HG02759 (cell line): ENCODE measurements around the gene MED12L.
"Not testable (repeated sequence)": the region's sequence is repeated elsewhere in the genome, so short reads cannot be mapped to it uniquely, and the experiment has no call there.

ENCODE experiments used
- ATAC-seq: cut with Tn5 transposase; IDR thresholded peaks from one replicate; pipeline ENCODE4 v1.9.1; 2021; ENCODE audit warnings: mild to moderate bottlenecking, moderate library complexity; ENCODE audit not compliant: unreplicated experiment

MED12L gene

DNA sequence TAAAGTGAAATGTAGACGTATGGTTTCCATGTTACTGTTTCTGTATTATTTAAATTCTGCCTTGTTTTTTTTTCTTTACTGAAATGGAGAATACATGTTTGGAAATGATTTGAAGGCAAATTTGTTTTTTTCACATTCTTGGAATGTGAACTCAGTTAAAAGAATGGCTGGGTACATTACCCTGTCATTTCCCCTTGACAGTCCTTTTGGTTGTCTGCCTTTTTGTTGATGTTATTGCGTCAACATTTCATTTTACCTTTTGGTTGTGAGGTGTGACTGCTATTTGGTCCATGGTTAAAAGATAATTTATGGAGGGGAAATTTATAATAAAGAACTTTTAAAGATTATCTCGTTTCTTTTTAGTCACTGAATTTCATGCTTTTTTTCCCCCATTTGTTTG is 120.7 kb downstream of the MED12L start:
- ATAC-seq = no peak

DNA sequence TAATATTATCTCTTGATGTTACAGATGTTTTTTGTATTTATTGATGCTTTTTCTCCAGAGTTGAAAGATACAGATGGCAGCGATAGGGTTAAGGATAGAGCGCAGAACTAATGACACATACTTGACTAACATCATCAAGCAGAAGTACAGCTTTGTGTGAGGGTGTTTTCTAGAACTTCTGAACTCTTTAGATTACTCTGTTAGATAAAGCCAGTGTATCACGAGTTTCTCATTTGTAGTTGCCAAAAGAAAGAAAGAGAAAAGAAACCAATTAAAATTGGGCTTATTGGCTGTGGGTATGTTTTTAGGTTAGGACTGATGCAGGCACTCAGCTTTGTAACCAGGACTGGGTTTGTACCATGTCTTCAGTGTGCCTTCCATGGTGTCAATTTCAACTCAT is 124.2 kb downstream of the MED12L start:
- ATAC-seq = no peak

DNA sequence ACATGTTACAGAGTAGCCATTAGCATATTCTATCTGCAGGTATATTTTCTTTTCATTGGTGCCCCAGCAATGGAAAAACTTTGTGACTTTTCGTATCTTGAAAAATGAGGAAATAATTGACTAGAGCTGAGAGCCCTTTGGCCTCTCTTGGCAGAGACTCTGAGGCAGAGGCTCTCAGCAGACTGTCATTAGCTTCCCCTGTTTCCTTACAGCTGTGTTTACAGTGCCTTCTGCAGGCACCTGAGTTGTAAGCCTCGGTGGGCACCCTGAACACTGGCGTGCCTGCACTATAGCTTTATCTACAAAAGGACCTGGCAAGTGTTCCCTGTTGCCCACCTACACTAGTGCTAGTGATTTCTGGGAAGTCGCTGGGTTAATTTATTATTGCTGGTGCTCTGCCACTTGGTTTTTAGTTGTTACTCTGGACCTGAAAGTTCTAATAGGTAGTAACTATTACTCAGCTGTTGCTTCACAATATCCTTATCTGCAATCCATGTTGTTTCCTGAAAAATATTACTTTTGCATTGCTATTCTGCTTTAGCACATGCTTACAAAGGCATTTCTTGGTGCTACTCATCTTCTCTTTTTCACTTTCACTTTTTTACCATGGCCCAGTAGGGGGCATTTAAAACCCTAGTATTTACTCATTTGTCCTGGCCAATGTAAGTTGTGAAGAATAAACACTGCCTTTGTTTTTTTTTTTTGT is 125.4 kb downstream of the MED12L start:
- peak; percentile 74 for ATAC-seq

DNA sequence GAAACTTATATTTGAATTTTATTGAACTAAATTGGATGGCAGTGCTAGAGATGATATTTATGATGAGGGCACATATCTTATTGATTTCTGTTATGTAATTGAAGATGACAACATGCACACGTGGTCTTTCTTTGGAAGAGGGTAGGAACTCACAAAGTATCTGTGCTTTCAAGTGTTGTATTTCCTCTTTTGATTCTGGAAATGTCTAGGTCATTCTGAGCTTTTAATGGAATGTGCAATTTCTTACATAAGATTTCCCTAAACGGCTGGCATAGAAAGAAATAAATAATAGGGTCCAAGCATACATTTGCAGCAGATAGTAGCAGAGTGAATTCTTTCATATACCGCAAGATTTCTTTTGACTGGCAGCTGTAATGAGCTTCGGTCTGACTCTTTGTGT is 127.7 kb downstream of the MED12L start:
- no peak for ATAC-seq

DNA sequence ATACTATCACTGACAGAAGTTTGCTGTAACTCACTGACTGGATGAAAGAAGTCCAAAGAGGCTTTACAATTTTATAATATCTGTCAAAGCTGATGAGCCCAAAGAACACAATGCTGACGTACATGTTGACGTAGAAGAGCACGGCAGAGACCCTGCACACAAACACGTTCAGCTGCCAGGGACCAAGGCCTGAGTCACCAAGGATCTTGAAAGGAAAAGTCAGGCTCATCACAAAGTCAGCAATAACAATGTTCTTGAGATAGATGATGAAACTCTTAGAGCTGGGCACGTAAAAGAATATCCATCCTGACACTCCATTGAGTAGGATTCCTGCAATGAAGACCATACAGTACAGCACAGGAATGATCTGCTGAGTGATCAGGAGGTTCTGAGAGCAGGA is 128.4 kb downstream of the MED12L start:
- ATAC-seq = no peak

DNA sequence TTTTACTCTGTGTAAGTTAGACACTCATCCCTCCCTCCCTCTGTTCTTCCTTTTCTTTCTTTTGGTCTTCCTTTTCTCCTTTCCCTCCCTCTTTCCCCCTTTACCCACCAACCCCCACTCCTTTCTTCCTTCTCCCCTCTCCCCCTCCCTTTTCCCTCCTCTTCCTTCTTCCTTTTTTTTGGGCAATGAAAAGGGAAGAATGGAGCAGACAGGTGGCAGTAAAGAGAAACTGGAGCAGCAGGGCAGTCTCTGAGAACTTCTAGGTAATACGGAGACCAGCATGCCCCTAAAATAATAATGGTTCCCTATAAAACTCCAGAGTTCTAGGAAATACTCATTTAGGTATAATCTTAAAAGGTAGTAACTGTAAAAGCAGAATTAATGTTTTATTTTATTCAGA is 129.0 kb downstream of the MED12L start:
- ATAC-seq = no peak

DNA sequence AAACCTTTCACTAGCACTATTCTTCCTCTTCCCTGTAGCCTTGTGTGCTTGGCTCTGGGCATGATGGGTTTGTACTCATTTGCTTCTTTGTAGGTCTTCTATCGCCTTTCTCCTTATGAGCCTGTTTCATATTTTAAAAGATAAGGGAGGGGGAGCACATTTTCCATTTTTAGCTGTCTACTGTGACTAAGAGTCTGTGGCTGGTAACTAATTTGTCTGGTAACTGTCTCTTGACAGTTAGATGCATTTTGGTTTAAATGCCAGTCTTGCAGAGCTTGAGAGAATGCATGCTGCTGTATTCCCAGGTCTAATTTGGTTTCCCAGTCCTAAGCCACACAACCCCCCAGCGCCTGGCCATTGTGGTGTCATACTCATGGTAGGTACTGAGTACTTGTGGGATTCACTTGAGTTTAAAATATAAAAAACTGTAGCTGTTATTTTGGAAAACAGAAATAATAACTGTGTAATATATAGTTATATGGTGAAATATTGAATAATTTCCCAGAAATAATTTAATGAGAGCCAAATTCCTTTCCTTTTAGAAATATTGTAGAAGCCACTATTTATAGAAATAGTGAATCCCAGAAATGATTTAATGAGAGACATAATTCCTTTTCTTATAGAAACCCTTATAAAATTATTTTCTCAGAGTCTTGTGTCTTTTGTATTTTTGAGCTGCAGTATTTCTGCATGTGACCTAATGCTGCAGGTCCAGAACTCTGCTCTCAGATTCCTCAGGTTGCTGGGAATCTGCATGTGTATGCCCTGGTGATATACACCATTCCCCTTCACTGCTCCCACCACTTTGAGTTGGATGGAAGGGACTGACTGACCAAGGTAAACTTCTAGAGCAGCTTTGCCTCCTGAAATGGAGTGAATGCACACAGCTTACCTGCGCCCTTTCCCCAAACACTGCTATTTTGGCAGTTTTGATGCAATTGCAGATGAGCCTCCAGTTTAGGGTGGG is 131.5 kb downstream of the MED12L start:
- ATAC-seq = no peak

DNA sequence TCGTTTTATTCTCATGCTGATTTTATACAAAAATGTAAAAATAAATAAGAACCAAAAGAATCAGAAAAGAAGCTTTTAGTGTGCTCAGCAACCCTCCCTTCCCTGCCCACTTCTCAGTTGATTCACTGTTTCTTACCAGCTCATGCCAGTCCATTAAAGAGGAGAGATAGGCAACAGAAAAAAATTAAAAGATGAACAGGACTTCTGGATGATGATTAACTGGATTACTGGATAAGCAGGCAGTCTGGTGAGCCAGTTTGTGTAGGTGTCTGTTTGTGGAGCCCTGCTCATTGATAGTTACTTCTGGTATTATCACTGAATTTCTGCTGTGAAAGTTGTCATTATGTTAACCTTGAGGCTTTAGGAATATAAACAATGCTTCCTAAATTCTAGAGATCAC is 132.7 kb downstream of the MED12L start:
- no peak for ATAC-seq

DNA sequence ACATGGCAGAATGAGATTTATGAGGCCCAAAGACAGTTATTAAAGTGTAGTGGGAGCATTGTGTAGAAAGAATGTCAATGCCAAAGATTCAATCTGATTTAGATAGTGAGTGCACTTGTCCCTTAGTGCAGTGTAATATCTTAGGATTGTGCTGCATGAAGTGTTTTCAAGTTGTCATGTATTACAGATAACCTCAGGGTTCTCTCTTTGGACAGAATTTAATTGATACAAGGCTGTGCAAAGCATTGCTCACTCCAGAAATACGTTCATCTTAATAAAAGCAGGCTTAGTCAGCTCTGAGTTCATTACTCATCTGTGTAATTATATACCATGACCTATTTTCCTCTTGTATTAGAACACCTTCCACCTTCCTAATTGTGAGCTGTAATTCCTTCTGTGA is 133.6 kb downstream of the MED12L start:
- no peak for ATAC-seq

DNA sequence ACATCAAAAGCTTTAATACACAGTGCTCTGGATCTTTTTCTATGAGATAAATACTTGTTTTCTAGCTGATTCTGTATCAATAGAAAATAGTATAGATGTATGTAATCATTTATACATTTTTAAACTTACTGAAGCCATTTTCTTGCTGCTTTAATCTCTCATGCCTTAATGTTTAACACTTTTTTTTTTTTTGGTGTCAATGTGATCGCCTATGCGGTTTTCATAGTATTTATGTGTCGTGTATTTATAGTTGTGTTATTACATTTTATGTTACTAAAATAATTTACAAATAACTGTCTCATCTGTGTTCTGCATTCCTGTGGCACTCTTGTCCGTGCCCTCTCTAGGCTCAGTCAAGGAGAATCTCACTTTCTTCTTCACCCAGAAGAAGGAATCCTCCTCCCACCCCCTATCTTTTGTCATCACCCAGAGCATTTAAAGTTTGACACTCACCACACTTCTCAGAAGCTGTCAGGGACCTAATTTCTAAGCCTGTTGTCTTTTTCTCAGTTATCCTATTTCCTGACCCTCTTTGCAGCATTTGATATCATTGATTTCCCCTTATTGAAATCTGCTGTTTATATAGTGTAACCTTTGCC is 138.9 kb downstream of the MED12L start:
- ATAC-seq = no peak

DNA sequence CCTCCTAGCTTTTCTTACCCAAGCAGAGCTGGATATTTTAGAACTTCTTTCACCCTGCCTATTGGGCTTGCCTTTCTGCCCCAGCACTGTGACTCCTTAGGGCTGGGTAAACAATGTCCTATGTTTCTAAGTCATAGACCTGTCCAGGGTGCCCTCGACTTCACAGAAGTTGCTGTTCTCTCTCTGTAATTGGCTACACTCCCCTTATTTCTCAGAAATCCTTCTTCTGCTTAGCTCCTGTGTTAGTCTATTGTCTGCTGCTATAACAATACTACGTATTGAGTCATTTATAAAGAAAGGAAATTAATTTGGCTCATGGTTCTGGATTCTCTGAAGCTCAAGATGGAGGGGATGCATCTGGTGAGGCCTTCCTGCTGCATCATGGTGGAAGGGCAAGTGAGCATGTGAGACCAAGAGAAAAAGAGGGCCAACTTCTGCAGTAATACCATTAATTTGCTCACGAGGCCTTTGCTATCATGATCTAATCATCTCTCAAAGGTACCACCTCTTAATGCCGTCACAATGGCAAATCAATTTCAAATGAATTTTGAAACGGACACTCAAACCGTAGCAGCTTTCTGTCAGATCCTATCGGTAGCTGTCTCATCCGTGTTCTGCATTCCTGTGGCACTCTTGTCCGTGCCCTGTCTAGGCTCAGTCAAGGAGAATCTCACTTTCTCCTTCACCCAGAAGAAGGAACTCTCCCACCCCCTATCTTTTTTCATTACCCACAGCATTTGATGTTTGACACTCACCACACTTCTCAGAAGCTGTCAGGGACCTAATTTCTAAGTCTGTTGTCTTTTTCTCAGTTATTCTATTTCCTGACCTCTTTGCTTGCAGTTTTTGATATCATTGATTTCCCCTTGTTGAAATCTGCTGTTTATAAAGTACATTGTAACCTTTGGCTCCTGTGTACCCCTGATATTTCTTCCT is 139.8 kb downstream of the MED12L start:
- no peak for ATAC-seq

DNA sequence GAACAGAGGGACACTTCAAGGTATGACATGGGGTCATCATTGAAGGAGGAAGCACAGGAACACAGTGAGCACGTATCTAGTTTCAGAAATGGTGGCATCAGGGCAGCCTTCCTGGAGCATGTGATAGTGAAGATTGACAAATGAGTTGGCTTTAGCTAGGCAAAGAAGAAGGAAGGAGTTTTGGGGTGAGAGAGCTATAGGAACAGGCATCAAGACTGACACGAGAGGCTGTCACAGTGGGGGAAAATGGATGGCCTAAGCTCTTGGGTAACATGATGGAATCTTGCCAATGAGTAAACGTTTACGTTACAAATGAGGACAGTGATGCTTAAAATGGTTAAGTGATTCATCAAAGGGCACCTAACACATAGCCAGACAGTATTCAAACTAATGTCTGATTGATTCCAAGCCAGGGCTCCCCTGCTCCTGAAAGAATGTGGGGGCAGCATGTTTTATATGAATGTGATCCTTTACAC is 140.7 kb downstream of the MED12L start:
- ATAC-seq = no peak

DNA sequence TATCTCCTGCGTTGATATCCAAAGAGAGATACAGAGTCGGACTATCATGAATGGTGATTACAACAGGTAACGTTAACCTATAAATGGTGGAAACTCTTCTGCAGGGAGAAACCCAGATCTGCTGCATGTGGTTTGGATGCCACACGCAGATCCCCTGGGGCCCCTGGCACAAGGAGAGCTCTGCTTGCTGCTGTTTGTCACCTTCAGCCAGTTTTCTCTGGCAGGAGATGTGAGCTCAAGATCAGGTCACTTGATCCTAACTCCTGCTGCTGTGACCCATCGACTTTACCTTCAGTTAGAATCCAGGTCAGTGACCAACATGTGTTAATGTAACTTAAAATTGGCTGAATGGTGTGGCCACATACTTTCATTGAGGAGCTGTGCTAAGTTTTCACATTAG is 141.4 kb downstream of the MED12L start:
- no peak for ATAC-seq

DNA sequence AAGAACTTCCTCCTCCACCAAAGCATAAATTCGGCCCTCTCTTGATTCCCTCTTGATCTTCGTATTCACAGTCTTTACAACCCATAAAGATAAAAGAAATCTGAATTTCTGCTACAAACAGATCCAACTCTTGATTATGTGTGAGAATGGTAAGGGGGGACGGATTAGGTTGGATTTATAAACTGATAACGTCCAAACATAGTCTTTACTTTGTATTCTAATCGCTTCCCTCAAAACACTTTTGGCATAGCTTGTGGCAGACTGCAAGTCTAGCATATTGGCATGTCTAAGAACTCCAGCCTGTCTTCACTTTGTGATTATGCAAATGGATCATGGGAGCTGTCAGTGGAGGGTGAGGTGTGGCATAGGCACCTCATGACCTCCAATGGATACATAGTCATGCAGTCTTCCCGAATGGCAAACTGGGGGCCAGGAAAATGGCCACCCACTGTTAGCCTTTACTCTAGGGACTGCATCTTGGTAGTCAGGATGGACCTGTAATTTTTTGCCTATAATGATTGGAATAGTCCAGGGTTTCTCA is 141.9 kb downstream of the MED12L start:
- ATAC-seq = peak; percentile 43

DNA sequence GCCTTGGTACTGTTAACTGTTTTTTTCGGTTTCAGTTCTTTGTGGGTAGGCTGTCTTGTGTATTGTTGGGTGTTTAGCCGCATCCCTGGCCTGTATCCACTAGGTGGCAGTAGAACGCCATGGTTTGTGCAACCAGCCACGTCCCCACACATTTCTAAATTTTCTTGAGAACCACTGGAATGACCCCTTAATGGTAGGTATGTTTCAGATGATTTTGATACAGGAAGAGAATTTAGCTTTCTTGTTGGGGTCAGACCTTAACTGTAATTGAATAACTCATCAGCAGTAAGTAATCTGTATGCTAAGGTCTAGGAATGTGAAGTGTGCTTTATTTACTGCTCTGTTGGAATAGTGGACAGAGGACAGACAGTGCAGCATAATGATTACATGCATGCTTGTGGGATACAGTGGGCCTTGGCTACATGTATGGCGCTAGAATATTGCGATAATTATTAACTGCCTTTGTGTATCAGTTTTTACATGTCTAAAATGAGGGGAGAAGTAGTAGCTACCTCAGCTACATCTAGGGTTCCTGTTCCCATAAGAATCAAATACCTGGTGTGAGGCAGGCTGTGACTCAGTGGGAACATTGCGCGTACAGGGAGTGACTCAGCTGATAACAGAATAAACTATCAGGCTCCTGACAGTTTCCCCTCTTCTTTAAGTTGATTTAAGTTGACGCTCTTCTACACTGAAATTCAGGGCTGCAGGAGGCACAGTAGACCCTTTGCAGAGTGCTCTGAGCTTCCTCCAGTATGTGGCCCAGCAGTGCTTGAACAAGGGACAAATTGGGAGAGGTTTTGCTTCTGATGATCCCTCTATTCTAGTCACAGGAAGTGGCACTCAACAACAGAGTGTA is 142.6 kb downstream of the MED12L start:
- peak; percentile 92 for ATAC-seq

DNA sequence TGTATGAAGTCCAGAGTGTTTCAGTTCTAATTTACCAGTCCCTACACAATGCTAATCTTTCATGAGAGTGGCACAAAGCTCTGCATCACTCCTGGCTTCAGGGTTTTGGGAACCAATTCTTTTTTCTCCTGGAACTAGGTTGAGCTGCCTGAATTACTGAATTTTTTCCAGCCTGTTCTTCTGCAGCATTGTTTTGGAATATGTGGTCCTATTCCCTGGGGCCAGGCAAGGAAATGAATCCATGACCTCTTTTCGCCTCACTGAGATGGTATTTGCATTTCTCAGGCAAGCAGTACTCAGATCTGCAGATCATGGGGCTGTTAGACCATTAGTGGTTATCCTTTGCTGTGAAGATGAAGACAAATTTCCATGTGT is 143.2 kb downstream of the MED12L start:
- no peak for ATAC-seq

DNA sequence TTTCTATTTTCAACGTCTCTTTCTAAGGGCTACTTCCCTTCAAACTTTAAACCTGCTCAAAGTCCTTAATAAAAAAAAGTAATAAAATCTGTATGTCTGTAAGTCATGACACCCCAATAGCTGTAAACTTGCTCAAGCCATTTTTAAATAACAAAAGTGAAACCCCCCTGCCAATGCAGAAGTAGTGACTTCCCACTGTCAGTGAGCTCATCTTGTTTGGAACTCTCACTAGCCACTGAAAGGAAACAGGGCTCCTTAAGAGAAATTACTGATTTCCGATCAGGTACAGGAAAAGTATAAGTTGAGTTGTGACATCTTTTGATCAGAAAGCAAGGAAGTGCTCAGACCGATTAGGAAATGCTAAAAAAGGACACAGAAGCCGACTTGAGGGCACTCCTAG is 145.2 kb downstream of the MED12L start:
- peak; percentile 46 for ATAC-seq

DNA sequence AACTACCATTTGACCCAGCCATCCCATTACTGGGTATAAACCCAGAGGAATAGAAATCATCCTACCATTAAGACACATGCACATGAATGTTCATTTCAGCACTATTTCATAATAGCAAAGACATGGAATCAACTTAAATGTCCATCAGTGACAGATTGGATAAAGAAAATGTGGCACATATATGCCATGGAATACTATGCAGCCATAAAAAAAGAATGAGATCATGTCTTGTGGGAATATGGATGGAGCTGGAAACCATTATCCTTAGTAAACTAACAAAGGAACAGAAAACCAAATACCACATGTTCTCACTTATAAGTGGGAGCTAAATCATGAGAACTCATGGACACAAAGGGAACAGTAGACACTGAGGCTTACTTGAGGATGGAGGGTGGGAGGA is 146.9 kb downstream of the MED12L start:
- not testable (repeated sequence) for ATAC-seq

DNA sequence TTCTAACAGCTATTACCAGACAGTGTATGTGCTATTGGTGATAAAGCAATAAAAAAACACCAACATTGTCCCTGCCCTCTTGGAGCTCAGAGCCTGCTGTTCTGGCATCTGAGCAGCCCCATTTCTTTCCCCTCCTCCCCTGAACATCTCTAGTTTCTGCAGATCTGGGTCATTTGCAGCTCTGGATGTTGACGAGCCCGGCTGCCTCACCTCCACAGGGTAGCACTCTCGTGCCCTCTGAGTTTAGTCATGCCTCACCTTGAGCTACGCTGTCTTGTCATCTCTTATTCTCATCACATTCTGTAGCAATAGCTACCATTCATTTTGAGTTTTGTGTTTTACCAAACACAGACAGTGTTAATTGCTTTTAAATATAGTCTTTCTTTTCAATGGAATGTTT is 147.5 kb downstream of the MED12L start:
- no peak for ATAC-seq
